ENCODE measurements around the gene SEC31B.

GRCh38 chr10:100535338-100535714, 15.7 kb upstream of the SEC31B start:
- no peak for TF ChIP-seq EZH2 (IDR thresholded peaks at IDR 0.05; ENCODE audit: borderline replicate concordance, low read length)
- no peak for TF ChIP-seq CTCF (IDR thresholded peaks at IDR 0.05; ENCODE audit: low read length)

Data from OCI-LY1 (cell line).